IMR-90 (cell line): ENCODE results near the gene FGFRL1. TPM values are rescaled to one million over a fixed set of nuclear protein-coding genes. Genes with fewer than 3 reads are reported as not detected.

Experiments used
- ATAC-seq: fragments of 200-7000 bp; cut with Tn5 transposase; 2 replicates; pipeline ENCODE4 v1.9.1; 2020; ENCODE audit warnings: low read depth, mild to moderate bottlenecking, moderate library complexity
- BruUV-seq: library from RNA; stranded (reverse); fragments of 400-500 nt; replicated peaks from 2 replicates; lab custom pipeline; 2021; lab: Mats Ljungman, UMichigan
- CTCF ChIA-PET: fragments of 300-600 bp; formaldehyde crosslinking; extraction: SDS; loops from one replicate; lab custom pipeline; 2021; ENCODE audit warnings: antibody characterized with exemption; lab: Yijun Ruan, JAX
- POLR2A ChIA-PET: fragments of 300-600 bp; sonication (Branson Sonifier 250); formaldehyde crosslinking; loops from one replicate; lab custom pipeline; 2022; ENCODE audit warnings: antibody characterized with exemption; ENCODE audit not compliant: unreplicated experiment; lab: Charles Lee
- DNase-seq: peaks from one replicate; pipeline ENCODE4 v3.0.0; 2013
- H2AFZ ChIP-seq: replicated peaks from 2 replicates; pipeline ENCODE3; 2013; ENCODE audit warnings: low read length, mild to moderate bottlenecking; ENCODE audit not compliant: poor library complexity
- H2AK5ac ChIP-seq: 2 replicates; pipeline ENCODE4 v1.6.1; 2013; ENCODE audit warnings: low read depth, low read length, inconsistent platforms
- H2AK9ac ChIP-seq: replicated peaks from 2 replicates; pipeline ENCODE3; 2013; ENCODE audit warnings: mild to moderate bottlenecking, low read depth, low read length, moderate library complexity; ENCODE audit not compliant: poor library complexity
- H2BK120ac ChIP-seq: 2 replicates; pipeline ENCODE4 v1.6.1; 2013; ENCODE audit warnings: low read depth, low read length, inconsistent platforms
- H2BK15ac ChIP-seq: 3 replicates; pipeline ENCODE4 v1.6.1; 2013; ENCODE audit warnings: low read depth, low read length, inconsistent platforms
- H2BK20ac ChIP-seq: 2 replicates; pipeline ENCODE4 v1.6.1; 2013; ENCODE audit warnings: low read depth, mild to moderate bottlenecking, inconsistent platforms, low read length, moderate library complexity
- H2BK5ac ChIP-seq: 2 replicates; pipeline ENCODE4 v1.6.1; 2013; ENCODE audit warnings: mild to moderate bottlenecking, low read depth, low read length, inconsistent platforms; ENCODE audit not compliant: poor library complexity, severe bottlenecking
- H3K14ac ChIP-seq: replicated peaks from 2 replicates; pipeline ENCODE4 v1.6.1; 2013; ENCODE audit warnings: low read depth, low read length, inconsistent platforms
- H3K18ac ChIP-seq: 2 replicates; pipeline ENCODE4 v1.6.1; 2013; ENCODE audit warnings: low read depth, low read length, control low read depth
- H3K23ac ChIP-seq: 2 replicates; pipeline ENCODE4 v1.6.1; 2013; ENCODE audit warnings: low read depth, low read length, inconsistent platforms
- H3K27ac ChIP-seq: 2 replicates; pipeline ENCODE4 v1.5.1; 2013; ENCODE audit warnings: mild to moderate bottlenecking, control low read depth, low read length; ENCODE audit not compliant: insufficient read depth
- H3K27me3 ChIP-seq: 2 replicates; pipeline ENCODE4 v1.6.1; 2013; ENCODE audit warnings: low read length; ENCODE audit not compliant: control insufficient read depth, insufficient read depth
- H3K36me3 ChIP-seq: 2 replicates; pipeline ENCODE4 v1.6.1; 2013; ENCODE audit warnings: low read length, mixed read lengths; ENCODE audit not compliant: control insufficient read depth, insufficient read depth
- H3K4ac ChIP-seq: 2 replicates; pipeline ENCODE4 v1.6.1; 2013; ENCODE audit warnings: low read depth, low read length, inconsistent platforms
- H3K4me1 ChIP-seq: 2 replicates; pipeline ENCODE4 v1.6.1; 2013; ENCODE audit warnings: low read length, mixed read lengths; ENCODE audit not compliant: control insufficient read depth, insufficient read depth
- H3K4me2 ChIP-seq: 2 replicates; pipeline ENCODE4 v1.6.1; 2013; ENCODE audit warnings: low read depth, mild to moderate bottlenecking, control low read depth, low read length, moderate library complexity
- H3K4me3 ChIP-seq: 2 replicates; pipeline ENCODE4 v1.5.1; 2013; ENCODE audit warnings: low read depth, mild to moderate bottlenecking, control low read depth, low read length, moderate library complexity; ENCODE audit not compliant: insufficient read depth
- H3K56ac ChIP-seq: 2 replicates; pipeline ENCODE4 v1.6.1; 2013; ENCODE audit warnings: low read length, inconsistent platforms; ENCODE audit not compliant: insufficient read depth; ENCODE audit errors: extremely low read depth
- H3K79me1 ChIP-seq, 2 experiments: 2 replicates each; pipeline ENCODE4 v1.6.1; 2013; ENCODE audit warnings: low read length in 2 of 2, inconsistent platforms in 1 of 2, low read depth in 1 of 2
- H3K9ac ChIP-seq: 2 replicates; pipeline ENCODE4 v1.6.1; 2013; ENCODE audit warnings: low read depth, low read length, control low read depth
- H3K9me1 ChIP-seq: 2 replicates; pipeline ENCODE4 v1.6.1; 2013; ENCODE audit warnings: low read length, inconsistent platforms; ENCODE audit not compliant: insufficient read depth
- H3K9me3 ChIP-seq: 2 replicates; pipeline ENCODE4 v1.6.1; 2013; ENCODE audit warnings: low read length; ENCODE audit not compliant: control insufficient read depth, insufficient read depth
- H4K20me1 ChIP-seq: 2 replicates; pipeline ENCODE4 v1.6.1; 2013; ENCODE audit warnings: low read length, inconsistent platforms; ENCODE audit not compliant: insufficient read depth
- H4K5ac ChIP-seq: 2 replicates; pipeline ENCODE4 v1.6.1; 2013; ENCODE audit warnings: mild to moderate bottlenecking, low read depth, low read length, control low read depth
- H4K8ac ChIP-seq, 2 experiments: 2 replicates each; pipeline ENCODE4 v1.6.1; 2013; ENCODE audit warnings: low read depth in 2 of 2, low read length in 2 of 2, control low read depth in 1 of 2, inconsistent platforms in 1 of 2
- H4K91ac ChIP-seq: 2 replicates; pipeline ENCODE4 v1.6.1; 2013; ENCODE audit warnings: low read depth, low read length, inconsistent platforms; ENCODE audit not compliant: insufficient read depth
- BHLHE40 ChIP-seq: fragments of 150-350 bp; IDR thresholded peaks from 2 replicates; pipeline ENCODE4 v1.6.1; 2016; ENCODE audit warnings: mild to moderate bottlenecking, low read depth, low read length
- CTCF ChIP-seq: conservative IDR thresholded peaks from 2 replicates; pipeline ENCODE4 v1.5.1; 2012; ENCODE audit warnings: mild to moderate bottlenecking, low read depth, low read length, improper control_type of control experiment
- FOS ChIP-seq: fragments of 150-350 bp; IDR thresholded peaks from 2 replicates; pipeline ENCODE4 v1.6.1; 2016; ENCODE audit warnings: low read depth, low read length
- MAFK ChIP-seq: IDR thresholded peaks from 2 replicates; pipeline ENCODE4 v1.6.1; 2012; ENCODE audit warnings: low read depth, low read length, improper control_type of control experiment
- MAZ ChIP-seq: IDR thresholded peaks from 2 replicates; pipeline ENCODE4 v1.6.1; 2012; ENCODE audit warnings: low read depth, mild to moderate bottlenecking, low read length, improper control_type of control experiment, moderate library complexity, borderline replicate concordance
- MXI1 ChIP-seq: IDR thresholded peaks from 2 replicates; pipeline ENCODE4 v1.6.1; 2012; ENCODE audit warnings: low read depth, mild to moderate bottlenecking, low read length, moderate library complexity, borderline replicate concordance
- NFE2L2 ChIP-seq: fragments of 150-350 bp; IDR thresholded peaks from 2 replicates; pipeline ENCODE4 v1.6.1; 2016; ENCODE audit warnings: low read depth, mild to moderate bottlenecking, low read length
- RCOR1 ChIP-seq: IDR thresholded peaks from 2 replicates; pipeline ENCODE4 v1.6.1; 2012; ENCODE audit warnings: mild to moderate bottlenecking, low read length, improper control_type of control experiment; ENCODE audit not compliant: insufficient replicate concordance
- SMC3 ChIP-seq: fragments of 150-350 bp; IDR thresholded peaks from 2 replicates; pipeline ENCODE4 v1.6.1; 2016; ENCODE audit warnings: low read depth, mild to moderate bottlenecking, antibody characterized with exemption, low read length, moderate library complexity
- USF2 ChIP-seq: fragments of 150-350 bp; IDR thresholded peaks from 2 replicates; pipeline ENCODE4 v1.6.1; 2017; ENCODE audit warnings: mild to moderate bottlenecking, antibody characterized with exemption, low read length, low read depth
- WGBS, 2 experiments: methylation state at CpG; one replicate each; pipeline versions ENCODE4 v1.1.5 to v1.1.7; 2013; ENCODE audit warnings: missing lambda C conversion rate in 2 of 2; ENCODE audit not compliant: insufficient read length in 1 of 2; ENCODE audit errors: extremely low coverage in 2 of 2; 5-methylcytosine and 5-hydroxymethylcytosine counted together
- dilution Hi-C: fragments of 300-500 bp; cut with HindIII; formaldehyde crosslinking; loops from one replicate; pipeline ENCODE4 v1.14.3; 2018; ENCODE audit warnings: low sequenced_read_pairs; ENCODE audit not compliant: unreplicated experiment
- in situ Hi-C: fragments of 300-500 bp; cut with MboI; formaldehyde crosslinking; loops from 3 replicates; pipeline ENCODE4 v1.14.3; 2019; ENCODE audit warnings: low sequenced_read_pairs, inconsistent platforms, mixed read lengths
- intact Hi-C: fragments of 100-400 bp; cut with micrococcal nuclease; formaldehyde crosslinking; loops from 2 replicates; pipeline ENCODE4 v1.10.0; 2022
- polyA plus RNA-seq, 3 experiments: library from polyadenylated mRNA; depleted of rRNA; stranded (reverse); fragments of >200 nt; gene quantifications; 2 replicates each; pipeline ENCODE4 v1.2.3, GENCODE V29; 2012; ENCODE audit warnings: low replicate concordance in 1 of 3
- total RNA-seq: library from RNA; depleted of rRNA; stranded (reverse); fragments of >200 nt; gene quantifications from 2 replicates; pipeline ENCODE4 v1.2.3, GENCODE V29; 2012

The FGFRL1 gene
- total and polyA plus RNA-seq, 2 of the 4 experiments (the other 2 are of a cell fraction) = 49.3 to 78.8 TPM

GRCh38 chr4:1031346-1031745 is 19.9 kb downstream of the FGFRL1 start:
- DNase-seq (no peak), ATAC-seq (no peak)
- ChIA-PET POLR2A (no interaction called here), CTCF (no interaction called here)
- WGBS, 2 experiments = 100% methylated on average over 3 of the region's 8 CpGs; no CpG with 5 or more reads in 1 of the 2 experiments
- intact Hi-C loops (no loop called here), in situ Hi-C loops (no loop called here), dilution Hi-C loops (no loop called here)
- no peak overlapping the region for H2BK20ac ChIP-seq
- no TSS peak for BruUV-seq
- H3K9ac ChIP-seq = no peak overlapping the region
- H3K23ac ChIP-seq = no peak overlapping the region
- H3K4ac ChIP-seq = no peak overlapping the region
- H3K36me3 ChIP-seq = no peaks in the 10 kb centered on the region; the same call in 1 of the 2 replicates
- no peaks in the 10 kb centered on the region for H3K9me3 ChIP-seq
- no peak overlapping the region for H4K5ac ChIP-seq
- H3K27me3 ChIP-seq = no peaks in the 10 kb centered on the region
- H2AK9ac ChIP-seq = no peak overlapping the region
- no peak overlapping the region for H3K14ac ChIP-seq
- H4K20me1 ChIP-seq = no peaks in the 10 kb centered on the region
- H3K4me1 ChIP-seq = peaks cover 11% of the 10 kb centered on the region
- H3K27ac ChIP-seq = no peak overlapping the region
- H3K9me1 ChIP-seq = peaks cover 4% of the 10 kb centered on the region; the same call in 1 of the 2 replicates
- no peak overlapping the region for H2BK15ac ChIP-seq
- no peak overlapping the region for H4K8ac ChIP-seq
- H2BK5ac ChIP-seq = no peak overlapping the region
- no peak overlapping the region for H2AK5ac ChIP-seq
- H3K18ac ChIP-seq = no peak overlapping the region
- no peaks in the 10 kb centered on the region for H3K79me1 ChIP-seq
- no peak overlapping the region for H3K56ac ChIP-seq
- no peak overlapping the region for H3K4me3 ChIP-seq
- TF ChIP-seq SMC3 (no peak), BHLHE40 (no peak), CTCF (no peak), RCOR1 (no peak), FOS (no peak), NFE2L2 (no peak), MAZ (no peak), MXI1 (no peak), USF2 (no peak), MAFK (no peak)
- H3K4me2 ChIP-seq = no peak overlapping the region
- no peak overlapping the region for H2AFZ ChIP-seq
- H4K91ac ChIP-seq = no peak overlapping the region
- H2BK120ac ChIP-seq = no peak overlapping the region
